KMS-11 (cell line): Measurements from ENCODE around the gene RXRA.

Experiments
- H2AFZ ChIP-seq: fragments of 200-600 bp; sonication (generic); 2 replicates; pipeline ENCODE4 v1.6.1; 2016; ENCODE audit warnings: antibody characterized with exemption, mixed run types, low read depth
- H3K27ac ChIP-seq: fragments of 200-600 bp; sonication (generic); 2 replicates; pipeline ENCODE4 v1.6.1; 2016; ENCODE audit warnings: mild to moderate bottlenecking, mixed run types
- H3K27me3 ChIP-seq: fragments of 200-600 bp; sonication (generic); 2 replicates; pipeline ENCODE4 v1.6.1; 2017; ENCODE audit warnings: mild to moderate bottlenecking, low read depth, mixed run types, moderate library complexity; ENCODE audit not compliant: insufficient read depth
- H3K36me3 ChIP-seq: fragments of 200-600 bp; sonication (generic); 2 replicates; pipeline ENCODE4 v1.6.1; 2017; ENCODE audit warnings: mild to moderate bottlenecking, mixed run types; ENCODE audit not compliant: insufficient read depth
- H3K4me1 ChIP-seq: fragments of 200-600 bp; sonication (generic); 2 replicates; pipeline ENCODE4 v1.6.1; 2016; ENCODE audit warnings: mild to moderate bottlenecking, low read depth, mixed run types; ENCODE audit not compliant: poor library complexity, severe bottlenecking
- H3K4me2 ChIP-seq: fragments of 200-600 bp; sonication (generic); 2 replicates; pipeline ENCODE4 v1.7.0; 2016; ENCODE audit warnings: mild to moderate bottlenecking, mixed run types
- H3K4me3 ChIP-seq: fragments of 200-600 bp; sonication (generic); IDR thresholded peaks from 2 replicates; pipeline ENCODE4 v1.6.1; 2017; ENCODE audit warnings: low read depth, low read length, mixed read lengths; ENCODE audit not compliant: insufficient read depth
- H3K79me2 ChIP-seq: fragments of 200-600 bp; sonication (generic); 2 replicates; pipeline ENCODE4 v1.6.1; 2016; ENCODE audit warnings: low read depth, mixed run types; ENCODE audit not compliant: insufficient read depth
- H3K9ac ChIP-seq: fragments of 200-600 bp; sonication (generic); 2 replicates; pipeline ENCODE4 v1.6.1; 2016; ENCODE audit warnings: mild to moderate bottlenecking, mixed run types
- H4K20me1 ChIP-seq: fragments of 200-600 bp; sonication (generic); 2 replicates; pipeline ENCODE4 v1.6.1; 2016; ENCODE audit warnings: mild to moderate bottlenecking, mixed run types; ENCODE audit not compliant: insufficient read depth
- TF ChIP-seq, protein P1 (sequence below): fragments of 200-600 bp; sonication (generic); conservative IDR thresholded peaks from 2 replicates; pipeline ENCODE4 v1.6.1; 2017; ENCODE audit warnings: low read depth, mild to moderate bottlenecking, antibody characterized with exemption, low read length, moderate library complexity, mixed read lengths

RXRA gene

DNA sequence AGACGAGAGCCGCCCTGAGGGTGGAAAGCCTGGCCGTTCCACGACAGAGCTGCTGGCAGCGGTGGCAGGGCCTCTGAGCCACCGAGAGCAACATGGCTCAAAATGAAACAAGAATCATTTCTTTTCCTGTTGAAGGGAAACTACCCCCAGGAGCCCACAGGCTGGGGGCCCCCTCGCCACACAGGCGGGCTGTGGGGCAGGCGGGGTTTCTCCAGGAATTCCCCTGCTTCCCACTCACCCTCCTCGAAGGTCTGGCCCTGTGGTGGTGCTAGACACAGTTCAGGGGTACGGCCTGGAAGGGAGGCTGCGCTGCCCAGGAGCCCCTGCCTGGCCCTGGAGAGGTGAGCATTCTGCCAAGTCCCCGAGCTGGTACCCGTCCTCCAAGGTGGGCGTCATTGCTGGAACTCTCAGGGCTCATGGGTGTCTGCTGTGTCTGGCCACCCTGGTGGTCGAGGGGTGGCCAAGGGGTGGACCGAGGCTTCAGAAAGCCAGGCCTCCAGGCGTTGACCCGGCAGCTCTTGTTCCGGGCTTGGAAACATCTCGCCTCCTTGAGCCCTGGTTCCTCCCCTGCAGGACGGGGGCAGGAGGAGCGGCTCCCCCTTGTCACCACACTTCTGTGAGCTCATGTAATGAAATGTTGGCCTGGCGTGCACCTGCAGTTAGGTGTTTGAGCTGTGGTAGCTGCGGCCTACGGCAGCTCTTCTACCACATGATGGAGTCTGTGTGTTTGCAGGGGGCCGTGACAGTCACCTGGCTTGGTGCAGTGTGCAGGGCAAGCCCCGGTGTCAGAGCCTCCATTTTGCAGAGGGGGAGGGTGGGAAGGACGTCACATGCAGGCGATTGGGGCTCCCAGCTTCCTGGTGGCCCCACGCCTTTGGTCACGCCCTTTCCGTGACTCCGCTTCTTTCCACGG is 65.3 kb downstream of the RXRA start:
- peak overlapping the region; percentile 99 for H3K27ac ChIP-seq
- no peaks in the 10 kb centered on the region for H3K36me3 ChIP-seq
- H3K4me2 ChIP-seq, result peak overlapping the region; percentile 98
- H3K4me3 ChIP-seq, result no peak overlapping the region
- TF ChIP-seq, protein P1, sequence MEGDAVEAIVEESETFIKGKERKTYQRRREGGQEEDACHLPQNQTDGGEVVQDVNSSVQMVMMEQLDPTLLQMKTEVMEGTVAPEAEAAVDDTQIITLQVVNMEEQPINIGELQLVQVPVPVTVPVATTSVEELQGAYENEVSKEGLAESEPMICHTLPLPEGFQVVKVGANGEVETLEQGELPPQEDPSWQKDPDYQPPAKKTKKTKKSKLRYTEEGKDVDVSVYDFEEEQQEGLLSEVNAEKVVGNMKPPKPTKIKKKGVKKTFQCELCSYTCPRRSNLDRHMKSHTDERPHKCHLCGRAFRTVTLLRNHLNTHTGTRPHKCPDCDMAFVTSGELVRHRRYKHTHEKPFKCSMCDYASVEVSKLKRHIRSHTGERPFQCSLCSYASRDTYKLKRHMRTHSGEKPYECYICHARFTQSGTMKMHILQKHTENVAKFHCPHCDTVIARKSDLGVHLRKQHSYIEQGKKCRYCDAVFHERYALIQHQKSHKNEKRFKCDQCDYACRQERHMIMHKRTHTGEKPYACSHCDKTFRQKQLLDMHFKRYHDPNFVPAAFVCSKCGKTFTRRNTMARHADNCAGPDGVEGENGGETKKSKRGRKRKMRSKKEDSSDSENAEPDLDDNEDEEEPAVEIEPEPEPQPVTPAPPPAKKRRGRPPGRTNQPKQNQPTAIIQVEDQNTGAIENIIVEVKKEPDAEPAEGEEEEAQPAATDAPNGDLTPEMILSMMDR, result 0 out of 2 replicates have a peak, but pooled peaks have one; percentile 10
- peak overlapping the region; percentile 11; the same call in 1 of the 2 replicates for H2AFZ ChIP-seq
- peak overlapping the region; percentile 77 for H3K9ac ChIP-seq
- peaks cover 51% of the 10 kb centered on the region for H3K79me2 ChIP-seq
- H3K4me1 ChIP-seq, result peaks cover 36% of the 10 kb centered on the region
- no peaks in the 10 kb centered on the region for H3K27me3 ChIP-seq
- H4K20me1 ChIP-seq, result no peaks in the 10 kb centered on the region

DNA sequence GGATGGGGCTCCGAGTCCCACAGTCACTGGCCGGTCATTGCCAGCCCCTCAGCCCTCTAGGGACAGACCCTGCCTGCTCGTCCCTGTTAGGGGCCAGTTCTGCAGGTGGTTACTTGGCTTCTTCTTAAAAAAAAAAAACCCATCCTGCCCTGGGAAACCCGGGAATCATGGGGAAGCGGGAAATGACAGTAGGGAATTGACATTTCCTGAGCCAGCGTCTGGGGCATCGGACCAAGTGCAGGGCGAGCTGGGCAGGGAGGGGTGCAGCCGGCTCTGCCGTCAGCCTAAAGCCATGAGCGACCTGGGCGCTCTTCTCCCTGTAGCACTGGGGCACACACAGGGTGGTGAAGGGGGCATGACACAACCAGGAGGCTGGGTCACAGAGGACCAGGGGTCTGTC is 66.6 kb downstream of the RXRA start:
- Histone ChIP-seq H3K36me3 (no peaks in the 10 kb centered on the region), H3K9ac (peak overlapping the region; percentile 77; the same call in 1 of the 2 replicates), H3K4me2 (peak overlapping the region; percentile 96), H2AFZ (no peak overlapping the region), H3K79me2 (peaks cover 57% of the 10 kb centered on the region), H4K20me1 (no peaks in the 10 kb centered on the region), H3K4me1 (peaks cover 36% of the 10 kb centered on the region), H3K27me3 (no peaks in the 10 kb centered on the region), H3K27ac (peak overlapping the region; percentile 99), H3K4me3 (no peak overlapping the region)
- TF ChIP-seq, protein P1, result no peak

DNA sequence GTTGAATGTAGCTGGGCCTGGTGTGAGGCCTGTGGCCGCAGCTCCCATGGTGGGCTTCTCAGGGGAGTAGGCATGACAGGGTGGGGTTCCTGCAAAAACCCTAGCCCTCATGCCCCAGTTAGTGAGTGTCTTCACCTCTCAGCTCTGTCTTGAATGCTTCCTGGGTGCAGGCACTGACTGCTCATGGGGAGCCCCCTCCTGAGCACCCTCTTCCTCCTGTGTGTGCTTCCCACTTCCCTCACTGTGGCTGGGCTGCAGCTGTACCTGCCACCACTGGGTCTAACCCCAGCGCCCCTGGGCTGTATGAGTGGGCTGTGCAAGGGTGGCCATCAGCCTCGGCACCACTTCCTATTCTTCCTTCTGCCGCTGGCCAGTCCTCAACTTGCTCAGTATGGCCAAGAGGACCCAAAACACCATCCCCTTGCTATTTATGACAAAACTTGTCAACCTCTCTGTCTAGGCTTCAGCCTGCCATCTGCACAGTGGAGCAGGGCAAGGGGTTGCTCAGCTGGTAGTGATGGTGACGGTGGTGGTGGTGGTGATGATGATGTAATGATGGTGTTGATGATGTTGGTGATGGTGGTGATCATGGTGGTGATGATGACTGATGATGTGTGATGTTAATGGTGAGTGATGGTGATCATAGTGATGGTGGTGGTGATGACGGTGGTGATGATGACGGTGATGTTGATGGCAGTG is 67.5 kb downstream of the RXRA start:
- H4K20me1 ChIP-seq, result no peaks in the 10 kb centered on the region
- no peak overlapping the region; the same call in 1 of the 2 replicates for H3K4me2 ChIP-seq

DNA sequence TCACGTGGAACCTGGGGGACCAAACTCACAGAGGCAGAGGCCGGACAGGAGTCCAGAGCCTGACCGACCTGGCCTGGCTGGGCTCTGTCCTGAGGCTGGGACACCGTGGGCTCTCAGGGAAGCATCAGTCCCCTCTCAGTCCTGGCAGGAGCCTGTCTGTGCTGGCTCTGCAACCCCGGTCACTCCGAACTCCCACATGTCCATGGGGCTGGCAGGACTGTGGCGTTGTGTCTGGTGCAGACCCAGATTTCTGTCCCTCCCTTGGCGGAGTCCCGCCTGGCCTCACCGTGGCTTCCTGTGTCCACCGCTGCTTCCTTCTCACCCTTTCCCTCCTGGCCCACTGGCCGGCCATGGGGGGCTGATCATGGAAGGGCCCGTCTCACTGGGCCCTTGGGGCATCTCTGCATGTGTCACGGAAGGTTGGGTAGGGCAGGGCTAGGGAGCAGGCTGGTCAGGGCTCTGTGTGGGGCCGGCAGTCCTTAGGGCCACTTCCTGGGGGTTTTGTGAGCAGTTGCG is 68.8 kb downstream of the RXRA start:
- TF ChIP-seq, protein P1, result no peak
- no peak overlapping the region for H3K4me2 ChIP-seq
- no peaks in the 10 kb centered on the region for H4K20me1 ChIP-seq
- no peak overlapping the region for H3K9ac ChIP-seq
- H3K4me1 ChIP-seq, result peaks cover 27% of the 10 kb centered on the region
- no peak overlapping the region for H3K27ac ChIP-seq
- no peak overlapping the region for H3K4me3 ChIP-seq
- H3K27me3 ChIP-seq, result no peaks in the 10 kb centered on the region
- no peaks in the 10 kb centered on the region for H3K36me3 ChIP-seq
- H3K79me2 ChIP-seq, result peaks cover 59% of the 10 kb centered on the region
- H2AFZ ChIP-seq, result no peak overlapping the region

More for the DNA sequence above, 67.5 kb downstream of the RXRA start:
- H3K4me1 ChIP-seq, result peaks cover 36% of the 10 kb centered on the region
- no peak overlapping the region for H3K4me3 ChIP-seq
- H3K27me3 ChIP-seq, result no peaks in the 10 kb centered on the region
- no peaks in the 10 kb centered on the region for H3K36me3 ChIP-seq
- peak overlapping the region; percentile 99; the same call in 1 of the 2 replicates for H3K27ac ChIP-seq
- H3K9ac ChIP-seq, result no peak overlapping the region
- TF ChIP-seq, protein P1, result no peak
- H3K79me2 ChIP-seq, result peaks cover 57% of the 10 kb centered on the region
- no peak overlapping the region for H2AFZ ChIP-seq
